Muscle layer of colon (tissue), 2 donors: Measurements from ENCODE around the gene LRRC23.
"Not testable (repeated sequence)": the region's sequence is repeated elsewhere in the genome, so short reads cannot be mapped to it uniquely, and the experiment has no call there.

Source experiments
- H3K27ac ChIP-seq: one replicate; pipeline ENCODE4 v1.7.0; 2013; ENCODE audit warnings: low read depth, mild to moderate bottlenecking, low read length, moderate library complexity
- H3K27me3 ChIP-seq, 2 donors: one replicate each; pipeline ENCODE4 v1.7.0; 2013; ENCODE audit warnings: low read length in 2 of 2, mild to moderate bottlenecking in 2 of 2; ENCODE audit not compliant: insufficient read depth in 2 of 2, control insufficient read depth in 1 of 2
- H3K36me3 ChIP-seq: one replicate; pipeline ENCODE4 v1.7.0; 2013; ENCODE audit warnings: mild to moderate bottlenecking, low read length; ENCODE audit not compliant: insufficient read depth
- H3K4me1 ChIP-seq: one replicate; pipeline ENCODE4 v1.7.0; 2013; ENCODE audit warnings: mild to moderate bottlenecking, low read length; ENCODE audit not compliant: insufficient read depth
- H3K4me3 ChIP-seq, 2 donors: one replicate each; pipeline ENCODE4 v1.7.0; 2013; ENCODE audit warnings: low read length in 2 of 2, low read depth in 1 of 2, mild to moderate bottlenecking in 1 of 2, moderate library complexity in 1 of 2
- H3K9ac ChIP-seq: one replicate; pipeline ENCODE4 v1.7.0; 2013; ENCODE audit warnings: low read length
- H3K9me3 ChIP-seq: one replicate; pipeline ENCODE4 v1.7.0; 2013; ENCODE audit warnings: mild to moderate bottlenecking, low read length
- donor health status: abdominal sarcoma.
- donor health status: Adenocarcinoma of cecum.

LRRC23 gene, protein sequence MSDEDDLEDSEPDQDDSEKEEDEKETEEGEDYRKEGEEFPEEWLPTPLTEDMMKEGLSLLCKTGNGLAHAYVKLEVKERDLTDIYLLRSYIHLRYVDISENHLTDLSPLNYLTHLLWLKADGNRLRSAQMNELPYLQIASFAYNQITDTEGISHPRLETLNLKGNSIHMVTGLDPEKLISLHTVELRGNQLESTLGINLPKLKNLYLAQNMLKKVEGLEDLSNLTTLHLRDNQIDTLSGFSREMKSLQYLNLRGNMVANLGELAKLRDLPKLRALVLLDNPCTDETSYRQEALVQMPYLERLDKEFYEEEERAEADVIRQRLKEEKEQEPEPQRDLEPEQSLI

DNA sequence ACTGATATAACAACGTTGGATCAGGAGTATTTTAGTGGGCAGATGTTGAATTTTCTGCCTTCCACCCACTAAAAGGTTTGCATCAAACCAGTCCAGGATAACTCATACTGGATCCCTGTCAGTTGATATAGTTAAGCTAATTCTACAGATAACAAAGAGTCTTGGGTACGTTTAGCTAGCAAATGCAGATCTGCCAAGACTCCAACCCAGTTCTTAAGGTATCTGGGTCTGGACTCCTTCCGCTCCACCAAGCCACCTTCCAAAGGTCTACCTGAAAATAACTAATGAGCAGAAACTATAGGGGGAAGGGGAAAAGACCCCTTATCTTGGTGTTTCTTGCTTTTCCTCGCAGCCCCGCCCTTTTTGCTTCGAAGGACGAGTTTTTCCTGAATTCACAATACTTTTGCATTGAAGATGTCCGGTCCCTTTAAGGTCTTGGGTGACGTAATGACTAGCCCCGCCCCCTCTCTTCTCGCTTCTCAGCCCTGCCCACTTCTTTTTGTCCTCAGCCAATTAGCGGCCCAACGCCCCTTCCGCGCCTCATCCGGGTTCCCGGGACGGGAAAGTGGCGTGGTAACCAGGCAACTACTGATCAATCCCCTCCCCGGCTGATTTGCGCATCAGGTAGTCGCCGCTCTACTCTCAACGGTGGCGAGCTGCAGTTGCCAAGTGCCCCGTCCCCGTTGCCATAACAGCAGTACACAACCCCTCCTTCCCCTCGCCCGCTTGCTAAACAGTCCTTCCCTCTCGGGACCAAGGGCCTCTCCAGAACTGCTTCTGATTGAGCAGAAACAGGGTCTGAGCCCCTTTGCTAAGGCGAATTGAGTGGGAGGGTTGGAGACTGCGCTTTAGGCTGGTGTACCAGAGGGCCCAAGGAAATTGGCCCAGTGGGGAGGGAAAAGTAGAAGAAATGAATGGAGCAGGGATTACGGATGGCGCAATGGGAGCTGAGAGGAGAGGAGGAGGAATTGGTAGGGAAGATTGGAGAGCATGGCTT is at the start of gene LRRC23:
Gene LRRC23 (plus strand): TSS at position 543 of the 997 bp plus-strand sequence. CDS start 812 bp downstream, outside the sequence.
- Histone ChIP-seq H3K4me3 (peak within 1 kb of the TSS; percentile 63 to 96), H3K4me1 (peaks cover 15% of the 10 kb centered on the region), H3K36me3 (peaks cover 4% of the 10 kb centered on the region), H3K27ac (peak within 1 kb of the TSS; percentile 89), H3K27me3 (no peaks in the 10 kb centered on the region), H3K9ac (peak within 1 kb of the TSS; percentile 90), H3K9me3 (no peaks in the 10 kb centered on the region)

DNA sequence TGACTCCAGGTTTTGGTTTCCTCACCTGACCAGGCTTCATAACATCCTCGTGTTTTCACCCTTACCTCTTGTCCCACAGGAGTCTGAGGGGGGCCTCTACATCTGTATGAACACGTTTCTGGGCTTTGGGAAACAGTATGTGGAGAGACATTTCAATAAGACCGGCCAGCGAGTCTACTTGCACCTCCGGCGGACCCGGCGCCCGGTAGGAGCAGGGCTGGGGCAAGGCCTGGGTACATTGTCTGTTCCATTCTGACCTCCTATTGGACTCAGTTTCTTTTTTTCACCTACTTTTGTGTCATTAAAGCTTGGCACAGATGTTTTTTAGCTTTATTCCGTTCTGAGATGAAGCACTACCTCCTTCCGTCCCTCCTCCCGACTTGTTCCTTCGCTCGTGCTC is 49.3 kb upstream of the LRRC23 start:
- Histone ChIP-seq H3K27ac (peak overlapping the region; percentile 10), H3K36me3 (peaks cover 51% of the 10 kb centered on the region), H3K4me1 (peaks cover 21% of the 10 kb centered on the region), H3K27me3 (no peaks in the 10 kb centered on the region), H3K4me3 (no peak overlapping the region), H3K9me3 (no peaks in the 10 kb centered on the region), H3K9ac (no peak overlapping the region)

DNA sequence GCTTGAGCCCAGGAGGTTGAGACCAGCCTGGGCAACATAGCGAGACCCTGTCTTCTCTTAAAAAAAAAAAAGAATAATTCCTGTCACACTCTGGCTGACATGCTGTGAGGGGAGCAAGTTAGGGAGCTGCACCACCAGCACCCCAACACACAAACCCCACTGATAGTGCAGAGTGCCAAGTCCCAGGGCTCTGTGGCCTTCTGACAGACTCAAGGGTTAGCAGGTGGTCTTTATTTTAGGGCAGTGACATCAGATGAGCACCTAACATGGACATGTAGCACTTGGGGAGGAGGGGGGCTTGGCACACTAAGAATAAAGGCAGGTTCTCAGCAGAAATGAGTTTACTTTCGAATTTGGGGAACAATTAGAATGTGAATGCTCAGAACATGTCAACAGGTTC is 45.8 kb upstream of the LRRC23 start:
- peaks cover 85% of the 10 kb centered on the region for H3K36me3 ChIP-seq

DNA sequence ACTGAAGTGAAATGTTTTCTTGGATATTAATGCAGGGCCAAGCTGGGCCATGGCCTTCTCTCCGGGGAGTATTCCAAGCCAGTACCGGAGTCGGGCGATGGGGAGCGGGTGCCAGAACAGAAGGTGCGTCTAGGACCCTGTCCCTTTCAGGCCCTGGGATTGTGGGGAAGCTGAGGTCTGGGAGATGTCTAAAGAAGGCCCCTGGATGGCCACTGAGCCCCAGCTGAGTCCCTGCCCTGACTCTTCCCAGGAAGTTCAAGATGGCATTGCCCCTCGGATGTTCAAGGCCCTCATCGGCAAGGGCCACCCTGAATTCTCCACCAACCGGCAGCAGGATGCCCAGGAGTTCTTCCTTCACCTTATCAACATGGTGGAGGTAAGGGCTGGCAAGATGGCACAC is 44.5 kb upstream of the LRRC23 start:
- Histone ChIP-seq H3K4me1 (no peaks in the 10 kb centered on the region), H3K27me3 (no peaks in the 10 kb centered on the region), H3K4me3 (no peak overlapping the region), H3K27ac (no peak overlapping the region), H3K9me3 (no peaks in the 10 kb centered on the region), H3K9ac (no peak overlapping the region), H3K36me3 (peaks cover 97% of the 10 kb centered on the region)

More for the DNA sequence above, 45.8 kb upstream of the LRRC23 start:
- H3K4me1 ChIP-seq = peaks cover 5% of the 10 kb centered on the region
- H3K9me3 ChIP-seq = no peaks in the 10 kb centered on the region
- H3K27me3 ChIP-seq = no peaks in the 10 kb centered on the region
- H3K9ac ChIP-seq = no peak overlapping the region
- H3K4me3 ChIP-seq = no peak overlapping the region
- no peak overlapping the region for H3K27ac ChIP-seq

GRCh38 chr12:6860942-6861341 is 43.7 kb upstream of the LRRC23 start:
- no peaks in the 10 kb centered on the region for H3K27me3 ChIP-seq
- H3K36me3 ChIP-seq = peaks cover 90% of the 10 kb centered on the region
- no peaks in the 10 kb centered on the region for H3K9me3 ChIP-seq
- no peak overlapping the region for H3K4me3 ChIP-seq
- no peaks in the 10 kb centered on the region for H3K4me1 ChIP-seq
- H3K27ac ChIP-seq = no peak overlapping the region
- no peak overlapping the region for H3K9ac ChIP-seq

- H3K27me3 ChIP-seq = no peaks in the 10 kb centered on the region
- H3K4me1 ChIP-seq = no peaks in the 10 kb centered on the region
- peaks cover 86% of the 10 kb centered on the region for H3K36me3 ChIP-seq
- H3K9ac ChIP-seq = no peak overlapping the region
- no peak overlapping the region for H3K27ac ChIP-seq
- H3K4me3 ChIP-seq = no peak overlapping the region
- no peaks in the 10 kb centered on the region for H3K9me3 ChIP-seq
These were observed 43.2 kb upstream of the LRRC23 start for GRCh38 chr12:6861391-6861790.

DNA sequence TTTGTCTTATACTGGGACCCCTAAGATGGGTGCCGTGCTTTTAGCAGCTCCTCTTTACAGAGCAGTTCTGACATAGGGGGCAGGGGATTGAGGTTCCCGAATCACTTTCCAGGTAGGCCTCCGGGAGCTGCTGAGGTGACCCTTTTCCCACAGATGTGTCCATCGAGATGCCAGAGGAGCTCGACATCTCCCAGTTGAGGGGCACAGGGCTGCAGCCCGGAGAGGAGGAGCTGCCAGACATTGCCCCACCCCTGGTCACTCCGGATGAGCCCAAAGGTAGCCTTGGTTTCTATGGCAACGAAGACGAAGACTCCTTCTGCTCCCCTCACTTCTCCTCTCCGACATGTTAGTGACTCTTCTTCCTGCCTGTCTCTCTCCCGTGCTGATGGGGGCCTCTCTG is 41.6 kb upstream of the LRRC23 start:
- Histone ChIP-seq H3K36me3 (peaks cover 70% of the 10 kb centered on the region), H3K27me3 (no peaks in the 10 kb centered on the region), H3K4me3 (no peak overlapping the region), H3K9me3 (no peaks in the 10 kb centered on the region), H3K9ac (no peak overlapping the region), H3K27ac (no peak overlapping the region), H3K4me1 (peaks cover 6% of the 10 kb centered on the region)

DNA sequence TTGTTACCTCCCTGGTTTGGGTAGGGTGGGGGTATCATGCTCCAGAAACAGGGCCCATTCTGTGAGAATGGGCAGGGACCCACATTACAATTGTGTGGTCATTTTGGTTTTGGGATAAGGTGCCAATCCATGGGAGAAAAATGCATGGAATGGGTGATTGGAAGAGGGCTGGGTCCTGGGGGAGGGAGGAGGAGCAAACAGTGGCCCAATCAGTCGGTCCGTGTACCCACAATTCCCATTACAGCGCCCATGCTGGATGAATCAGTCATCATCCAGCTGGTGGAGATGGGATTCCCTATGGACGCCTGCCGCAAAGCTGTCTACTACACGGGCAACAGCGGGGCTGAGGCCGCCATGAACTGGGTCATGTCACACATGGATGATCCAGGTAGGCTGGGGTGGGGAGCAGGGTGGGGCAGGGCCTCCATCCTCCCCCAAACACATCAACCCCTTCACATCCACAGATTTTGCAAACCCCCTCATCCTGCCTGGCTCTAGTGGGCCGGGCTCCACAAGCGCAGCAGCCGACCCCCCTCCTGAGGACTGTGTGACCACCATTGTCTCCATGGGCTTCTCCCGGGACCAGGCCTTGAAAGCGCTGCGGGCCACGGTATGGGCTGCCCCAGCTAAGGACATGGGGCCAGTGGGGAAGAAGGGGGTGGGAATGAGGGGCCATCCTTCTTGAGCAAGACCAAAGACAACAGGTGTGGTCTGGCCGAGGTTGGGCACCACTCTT is 40.9 kb upstream of the LRRC23 start:
- Histone ChIP-seq H3K9me3 (no peaks in the 10 kb centered on the region), H3K27me3 (no peaks in the 10 kb centered on the region), H3K4me1 (peaks cover 12% of the 10 kb centered on the region), H3K36me3 (peaks cover 65% of the 10 kb centered on the region), H3K27ac (no peak overlapping the region), H3K9ac (no peak overlapping the region), H3K4me3 (no peak overlapping the region)

GRCh38 chr12:6865307-6865706 is 39.3 kb upstream of the LRRC23 start:
- H3K27ac ChIP-seq, H3K4me3 ChIP-seq, H3K27me3 ChIP-seq, H3K9me3 ChIP-seq, H3K9ac ChIP-seq: not testable (repeated sequence)
- Histone ChIP-seq H3K36me3 (peaks cover 60% of the 10 kb centered on the region), H3K4me1 (peaks cover 25% of the 10 kb centered on the region)

DNA sequence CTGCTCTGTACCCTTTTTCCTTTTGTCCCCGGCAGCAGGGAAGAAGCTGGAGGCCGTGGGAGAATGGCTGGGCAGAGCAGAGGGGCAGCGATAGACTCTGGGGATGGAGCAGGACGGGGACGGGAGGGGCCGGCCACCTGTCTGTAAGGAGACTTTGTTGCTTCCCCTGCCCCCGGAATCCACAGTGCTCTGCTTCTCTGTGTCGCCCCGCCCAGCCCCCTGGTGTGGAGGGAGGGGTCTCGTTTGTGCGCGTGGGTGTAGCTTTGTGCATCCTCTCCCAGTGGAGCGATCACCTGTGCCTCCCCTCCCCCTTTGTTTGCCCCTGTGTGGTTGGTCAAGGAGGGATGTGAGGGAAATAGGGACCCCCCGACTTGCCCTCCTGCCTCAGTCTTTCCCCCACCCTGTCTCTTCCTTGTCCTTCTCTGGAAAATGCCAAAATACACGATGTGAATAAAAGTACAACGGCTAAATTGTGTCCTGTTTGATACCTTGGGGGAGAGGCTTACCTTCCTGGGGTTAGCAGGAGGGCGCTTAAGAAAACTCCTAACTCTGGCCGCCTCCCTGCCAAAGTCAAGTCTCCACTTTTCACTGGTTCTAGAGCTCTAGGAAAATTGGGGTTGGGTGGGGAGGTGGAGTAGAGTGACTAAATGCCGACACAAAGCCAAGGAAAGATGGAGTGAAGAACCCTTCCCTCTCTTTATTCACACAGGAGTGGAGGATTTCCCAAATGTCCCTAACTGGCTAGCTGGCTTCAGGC is 38.3 kb upstream of the LRRC23 start:
- Histone ChIP-seq H3K4me3 (peak overlapping the region; percentile 28 to 61), H3K36me3 (peaks cover 60% of the 10 kb centered on the region), H3K4me1 (peaks cover 27% of the 10 kb centered on the region), H3K9me3 (no peaks in the 10 kb centered on the region), H3K27ac (peak overlapping the region; percentile 80), H3K9ac (peak overlapping the region; percentile 59), H3K27me3 (no peaks in the 10 kb centered on the region)
